Measurements from ENCODE around the gene TPD52L3. TPM values are rescaled to one million over a fixed set of nuclear protein-coding genes. Genes with fewer than 3 reads are reported as not detected.
A peak's percentile ranks its signal among the peaks of the same experiment; 100 is the strongest.

TPD52L3 gene
- total RNA-seq, 2 donors from 2014 or later = not detected

GRCh38 chr9:6330958-6331634 is 2.9 kb downstream of the TPD52L3 start:
- no peak overlapping the region for H3K27ac ChIP-seq
- H3K9me3 ChIP-seq = peaks cover 0 to 18% of the 10 kb centered on the region in 2 donors
- TF ChIP-seq CTCF (IDR thresholded peaks at IDR 0.05) = no peak
- H3K27me3 ChIP-seq = no peaks in the 10 kb centered on the region
- H3K4me3 ChIP-seq = no peak overlapping the region
- no peak for DNase-seq (ENCODE audit: low spot score)
- no peaks in the 10 kb centered on the region for H3K4me1 ChIP-seq
- no peaks in the 10 kb centered on the region for H3K36me3 ChIP-seq

GRCh38 chr9:6334305-6334704 is 6.1 kb downstream of the TPD52L3 start:
- Histone ChIP-seq H3K9me3 (peaks cover 0 to 18% of the 10 kb centered on the region in 2 donors), H3K27ac (no peak overlapping the region), H3K36me3 (no peaks in the 10 kb centered on the region), H3K4me3 (no peak overlapping the region), H3K27me3 (no peaks in the 10 kb centered on the region), H3K4me1 (no peaks in the 10 kb centered on the region)
- no peak for TF ChIP-seq CTCF (IDR thresholded peaks at IDR 0.05)
- DNase-seq (ENCODE audit: low spot score) = no peak

GRCh38 chr9:6348766-6349165 is 20.6 kb downstream of the TPD52L3 start:
- TF ChIP-seq CTCF (IDR thresholded peaks at IDR 0.05) = no peak
- Histone ChIP-seq H3K4me1 (no peaks in the 10 kb centered on the region), H3K27ac (no peak overlapping the region), H3K9me3 (no peaks in the 10 kb centered on the region), H3K27me3 (no peaks in the 10 kb centered on the region), H3K36me3 (no peaks in the 10 kb centered on the region), H3K4me3 (no peak overlapping the region)
- DNase-seq (ENCODE audit: low spot score) = no peak

- no peak overlapping the region for H3K4me3 ChIP-seq
- no peaks in the 10 kb centered on the region for H3K27me3 ChIP-seq
- H3K36me3 ChIP-seq = no peaks in the 10 kb centered on the region
- no peak for TF ChIP-seq CTCF (IDR thresholded peaks at IDR 0.05)
- no peaks in the 10 kb centered on the region for H3K9me3 ChIP-seq
- no peak for DNase-seq (ENCODE audit: low spot score)
- no peaks in the 10 kb centered on the region for H3K4me1 ChIP-seq
- H3K27ac ChIP-seq = no peak overlapping the region
Observed at GRCh38 chr9:6351737-6352136, 23.6 kb downstream of the TPD52L3 start.

- Histone ChIP-seq H3K4me1 (no peaks in the 10 kb centered on the region), H3K4me3 (no peak overlapping the region), H3K9me3 (no peaks in the 10 kb centered on the region), H3K27ac (no peak overlapping the region), H3K36me3 (no peaks in the 10 kb centered on the region), H3K27me3 (no peaks in the 10 kb centered on the region)
- DNase-seq (ENCODE audit: low spot score) = no peak
- TF ChIP-seq CTCF (IDR thresholded peaks at IDR 0.05) = peak; percentile 51 to 80
Observed at GRCh38 chr9:6354072-6354686, 26.0 kb downstream of the TPD52L3 start.

Measured in right atrium auricular region (tissue), 2 donors.